ENCODE data around the gene TSSC4.

Gene TSSC4

DNA sequence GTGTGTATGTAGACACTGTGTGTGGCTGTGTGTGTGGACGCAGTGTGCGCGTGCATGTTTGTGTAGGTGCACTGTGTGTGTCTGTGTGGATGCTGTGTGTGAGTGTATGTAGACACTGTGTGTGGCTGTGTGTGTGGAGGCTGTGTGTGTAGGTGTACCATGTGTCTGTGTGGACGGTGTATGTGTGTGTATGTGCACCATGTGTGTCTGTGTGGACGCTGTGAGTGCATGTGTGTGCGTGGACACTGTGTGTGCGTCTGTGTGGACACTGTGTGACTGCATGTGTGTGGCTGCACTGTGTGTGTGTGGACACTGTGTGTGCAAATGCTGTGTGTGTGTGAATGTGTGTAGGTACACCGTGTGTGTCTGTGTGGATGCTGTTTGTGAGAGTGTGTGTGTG is 33.5 kb downstream of the TSSC4 start:
- no peak for DNase-seq (ENCODE audit: low spot score)

DNA sequence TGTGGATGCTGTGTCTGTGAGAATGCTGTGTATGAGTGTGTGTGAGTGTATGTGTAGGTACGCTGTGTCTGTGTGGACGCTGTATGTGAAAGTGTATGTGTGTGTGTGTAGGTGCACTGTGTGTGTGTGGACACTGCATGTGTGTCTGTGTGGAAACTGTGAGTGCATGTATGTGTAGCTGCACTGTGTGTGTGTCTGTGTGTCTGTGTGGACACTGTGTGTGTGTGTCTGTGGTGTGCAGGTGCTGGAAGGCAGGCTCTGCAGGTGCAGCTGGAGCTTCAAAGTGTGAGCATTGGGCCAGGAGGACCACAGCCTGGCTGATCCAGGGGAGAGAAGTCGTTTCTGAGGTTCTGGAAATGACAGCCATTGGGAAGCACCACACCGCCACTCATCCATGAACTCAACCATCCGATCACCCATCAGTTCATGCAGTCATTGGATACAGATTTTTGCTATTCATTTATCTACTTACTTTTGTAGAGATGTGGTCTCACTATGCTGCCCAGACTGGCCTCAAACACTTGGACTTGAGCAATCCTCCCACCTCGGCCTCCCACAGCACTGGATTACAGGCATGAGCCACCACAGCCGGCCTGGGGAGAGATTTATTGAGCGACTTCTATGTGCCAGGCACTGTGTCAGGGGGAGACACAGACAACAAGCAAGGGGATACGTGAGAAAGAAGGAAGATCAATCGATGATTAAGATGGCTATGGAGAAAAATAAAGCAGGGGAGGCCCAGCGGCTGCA is 34.1 kb downstream of the TSSC4 start:
- DNase-seq (ENCODE audit: low spot score), result no peak

DNA sequence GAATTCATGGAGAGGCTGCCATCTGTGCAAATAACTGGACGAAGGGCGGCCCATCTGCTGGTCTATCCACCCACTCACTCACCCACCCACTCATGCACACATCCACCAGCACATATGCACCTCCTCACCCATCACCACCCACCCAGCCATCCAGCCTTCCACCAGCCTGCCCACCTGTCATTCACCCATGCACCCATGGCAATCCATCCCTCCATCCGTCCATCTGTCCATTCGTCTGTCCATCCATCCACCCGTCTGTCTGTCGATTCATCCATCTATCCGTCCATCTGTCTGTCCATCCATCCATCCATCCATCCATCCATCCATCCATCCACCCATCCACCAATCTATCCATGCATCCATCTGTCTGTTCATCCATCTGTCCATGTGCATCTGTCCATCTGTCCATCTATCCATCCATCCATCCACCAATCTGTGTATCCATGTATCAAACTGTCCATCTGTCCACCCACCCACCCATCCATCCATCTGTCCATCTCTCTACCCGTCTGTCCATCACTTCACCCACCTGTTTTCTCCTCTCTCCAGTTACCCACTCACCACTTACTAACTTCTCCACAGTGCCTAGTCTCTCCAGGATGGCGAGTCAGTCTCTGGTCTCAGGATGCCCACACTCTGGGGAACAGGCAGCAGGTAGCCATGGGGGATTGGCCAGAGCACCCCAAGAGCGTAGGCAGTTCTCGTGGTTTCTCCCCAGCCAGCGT is 34.9 kb downstream of the TSSC4 start:
- no peak for DNase-seq (ENCODE audit: low spot score)

DNA sequence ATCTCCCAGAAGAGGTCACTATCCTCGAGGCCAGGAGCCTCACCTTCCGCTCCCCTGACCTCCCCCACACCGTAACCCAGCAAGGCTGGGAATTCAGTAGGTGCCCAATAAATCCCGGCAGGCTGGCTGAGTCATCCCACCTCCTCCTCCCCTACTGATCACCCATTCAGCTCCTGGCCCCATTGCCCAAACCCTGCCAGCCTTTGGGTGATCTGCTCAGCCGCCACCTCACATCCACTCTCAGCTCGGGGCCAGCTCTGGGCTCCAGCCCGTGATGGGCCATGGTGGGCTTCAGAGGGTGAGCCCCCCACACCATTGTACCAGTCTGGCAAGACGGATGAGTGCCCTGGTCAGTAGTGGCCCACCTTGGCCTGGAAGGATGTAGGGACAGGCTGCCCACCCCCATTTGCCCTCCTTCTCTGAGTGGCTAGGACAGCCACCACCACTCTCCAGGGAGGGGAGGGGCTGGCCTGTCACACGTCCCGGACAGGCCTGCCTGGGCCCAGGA is 35.5 kb downstream of the TSSC4 start:
- no peak for DNase-seq (ENCODE audit: low spot score)

DNA sequence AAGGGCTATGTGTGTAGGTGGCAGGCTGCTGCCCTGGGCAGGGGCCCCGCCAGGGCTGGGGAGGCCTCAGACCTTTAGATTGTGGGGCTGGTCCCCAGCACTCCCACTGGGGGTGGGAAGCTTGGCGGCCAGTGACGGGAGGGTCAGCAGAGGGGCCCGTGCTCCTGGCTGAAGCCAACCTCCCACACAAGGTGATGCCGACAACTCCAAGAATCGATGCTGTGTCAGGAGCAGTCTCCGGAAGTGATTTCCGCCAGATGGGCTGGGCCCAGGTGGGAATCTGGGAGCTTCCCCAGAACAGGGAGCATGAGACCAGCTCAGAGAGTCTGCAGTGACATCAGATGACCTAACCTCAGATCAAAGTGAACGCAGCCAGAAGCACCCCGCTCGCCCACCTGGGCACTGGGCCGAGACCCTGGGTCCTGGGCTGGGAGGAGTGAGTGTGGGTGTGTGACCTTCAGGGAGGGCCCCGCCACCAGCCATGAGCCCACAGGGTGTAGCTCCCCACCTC is 36.0 kb downstream of the TSSC4 start:
- DNase-seq (ENCODE audit: low spot score), result no peak

DNA sequence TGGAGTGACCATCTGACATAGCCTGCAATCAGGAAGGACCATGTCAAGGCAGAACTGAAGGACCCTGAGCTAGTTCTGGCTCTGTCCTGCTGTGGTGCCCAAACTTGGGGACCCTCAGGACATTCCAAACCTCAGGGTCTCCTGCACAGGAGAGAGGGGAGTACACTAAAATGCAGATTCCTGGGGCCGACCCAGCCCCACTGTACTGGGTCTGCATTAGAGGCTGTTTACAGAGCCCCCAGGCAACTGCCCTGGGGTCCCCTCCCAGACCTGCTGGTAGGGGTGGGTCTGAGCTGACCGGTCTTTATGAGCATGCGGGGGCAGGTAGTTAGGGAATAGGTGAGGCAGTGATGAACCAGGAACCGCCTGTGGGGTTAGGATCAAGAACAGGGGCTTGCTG is 37.0 kb downstream of the TSSC4 start:
- DNase-seq (ENCODE audit: low spot score), result no peak

DNA sequence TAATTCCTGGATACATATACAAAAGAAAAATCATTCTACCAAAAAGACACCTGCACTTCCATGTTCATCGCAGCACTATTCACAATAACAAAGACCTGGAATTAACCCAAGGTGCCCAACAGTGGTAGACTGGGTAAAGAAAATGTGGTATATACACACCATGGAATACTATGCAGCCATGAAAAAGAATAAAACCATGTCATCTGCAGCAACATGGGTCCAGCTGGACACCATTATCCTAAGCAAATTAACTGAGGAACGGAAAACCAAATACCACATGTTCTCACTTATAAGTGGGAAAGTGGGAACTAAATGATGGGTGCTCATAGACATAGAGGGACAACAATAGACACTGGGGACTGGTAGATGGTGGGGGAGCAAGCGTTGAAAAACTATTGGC is 39.3 kb downstream of the TSSC4 start:
- DNase-seq (ENCODE audit: low spot score), result no peak

DNA sequence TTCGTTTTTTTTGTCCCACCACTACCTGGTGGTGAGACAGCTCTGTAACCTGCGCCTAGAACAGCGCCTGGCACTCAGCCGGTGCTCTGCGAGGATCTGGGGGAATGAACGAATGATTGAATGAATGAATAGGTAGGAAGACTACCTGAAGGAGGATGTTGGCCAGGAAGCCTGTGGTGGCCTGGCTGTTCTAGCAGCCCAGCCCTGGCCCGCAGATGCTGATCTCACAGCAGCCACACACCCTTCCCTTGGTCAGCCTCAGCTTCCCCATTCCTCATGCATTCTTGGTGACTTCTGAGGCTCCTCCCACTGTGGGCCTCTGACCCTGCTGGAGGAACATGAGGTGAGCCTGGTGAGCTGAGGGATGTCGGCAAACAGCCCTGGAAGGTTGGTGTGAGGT is 40.1 kb downstream of the TSSC4 start:
- DNase-seq (ENCODE audit: low spot score), result no peak

DNA sequence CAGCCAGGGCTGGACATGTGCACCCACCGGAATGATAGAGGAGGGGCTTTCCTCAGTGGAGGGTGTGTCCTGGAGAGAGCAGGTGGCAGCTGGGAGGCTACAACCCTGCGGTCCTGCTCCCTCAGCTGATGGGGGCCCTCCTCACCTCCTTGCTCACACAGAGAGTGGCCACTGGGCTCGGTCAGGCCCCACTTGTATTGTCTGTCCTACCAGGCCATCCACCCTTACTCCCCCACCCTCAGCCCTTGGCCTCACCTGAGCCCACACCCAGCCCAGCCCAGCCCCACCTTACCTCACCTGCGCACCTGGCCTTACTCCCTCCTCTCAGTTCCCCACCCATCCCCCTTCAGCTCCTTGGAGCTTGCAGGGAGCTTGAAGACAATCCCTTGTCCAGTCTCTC is 40.6 kb downstream of the TSSC4 start:
- DNase-seq (ENCODE audit: low spot score), result no peak

DNA sequence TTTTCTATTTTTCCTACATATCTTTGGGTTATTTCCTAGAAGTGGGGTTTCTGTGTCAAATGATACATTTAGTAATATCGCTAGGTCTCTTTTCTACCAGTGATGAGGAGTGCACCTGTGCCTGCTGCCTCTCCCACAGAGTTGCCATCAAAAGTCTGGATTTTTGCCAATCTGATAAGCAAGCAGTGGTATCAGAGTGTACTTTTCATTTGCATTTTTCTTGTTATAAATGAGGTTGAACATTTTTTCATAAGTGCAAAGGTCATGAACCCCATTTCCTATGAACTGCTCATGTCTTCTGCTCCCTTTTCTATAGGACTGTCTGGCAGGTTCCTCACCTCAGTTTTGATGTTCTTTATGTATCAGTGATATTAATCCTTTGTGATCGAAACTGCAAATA is 42.0 kb downstream of the TSSC4 start:
- DNase-seq (ENCODE audit: low spot score), result no peak

DNA sequence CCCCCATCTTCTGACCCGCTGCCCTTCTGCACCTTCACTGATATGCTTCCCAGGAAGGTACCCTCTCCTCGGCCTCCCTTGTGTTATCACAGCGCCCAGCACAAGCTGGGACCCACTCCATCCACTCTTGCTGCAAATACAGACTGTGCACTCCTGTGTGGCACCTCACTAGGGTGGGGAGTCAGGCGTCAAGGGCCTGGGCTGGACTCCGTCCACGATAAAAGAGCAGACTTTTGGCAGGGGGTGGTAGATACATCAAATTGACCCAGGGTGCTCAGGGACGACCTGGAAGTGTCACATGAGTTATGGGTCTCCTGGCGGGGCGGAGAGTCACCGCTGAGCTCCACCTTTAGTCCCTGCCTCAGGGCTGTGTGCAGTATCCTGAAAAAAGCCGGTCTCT is 42.9 kb downstream of the TSSC4 start:
- DNase-seq (ENCODE audit: low spot score), result no peak

DNA sequence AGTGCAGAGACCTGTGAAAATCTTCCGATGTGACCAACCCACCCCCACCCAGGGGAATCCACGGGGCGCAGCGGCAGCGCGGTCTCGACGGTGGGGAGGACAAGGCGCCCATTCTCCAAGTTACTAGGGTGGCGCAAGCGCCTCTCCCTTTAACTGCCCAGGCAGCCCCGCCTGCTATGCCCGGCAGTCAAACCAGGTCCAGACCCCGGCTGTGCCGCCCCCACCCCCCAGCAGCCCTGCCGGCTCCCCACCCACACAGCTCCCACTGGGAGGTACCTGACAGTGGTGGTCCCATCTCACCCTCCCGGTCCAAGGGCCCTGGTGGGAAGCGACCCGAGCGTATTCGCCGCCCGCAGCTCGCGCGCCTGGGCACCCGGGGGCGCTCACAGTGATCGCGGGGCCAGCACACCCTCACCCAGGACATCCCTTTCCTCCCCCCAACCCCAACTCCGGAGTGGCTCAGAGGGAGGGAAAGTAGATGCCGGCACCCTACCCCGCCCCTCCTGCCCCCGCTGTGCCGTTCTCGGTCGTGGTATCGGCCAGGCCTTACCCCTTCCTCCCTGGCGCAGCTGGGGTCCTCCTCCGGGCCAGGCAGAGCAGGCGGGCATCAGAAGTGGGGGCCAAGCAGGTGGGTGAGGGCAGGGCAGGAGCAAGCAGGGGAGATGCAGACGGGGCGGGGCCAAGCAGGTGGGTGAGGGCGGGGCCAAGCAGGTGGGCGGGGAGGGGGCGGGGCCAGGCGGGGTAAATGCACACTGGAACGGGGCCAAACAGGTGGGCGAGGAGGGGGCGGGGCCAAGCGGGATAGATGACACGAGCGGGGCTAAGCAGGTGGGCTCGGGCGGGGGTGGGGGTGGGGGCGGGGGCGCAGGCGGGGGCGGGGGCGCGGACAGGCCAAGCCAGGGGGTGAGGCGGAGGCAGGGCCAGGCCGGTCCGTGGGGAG is 43.6 kb downstream of the TSSC4 start, which contains the start of gene TRPM5:
TRPM5 (minus strand) TSS at position 634 of the 940 bp plus-strand sequence. CDS start 21,478 bp downstream, outside the sequence.
- no peak for DNase-seq (ENCODE audit: low spot score)

DNA sequence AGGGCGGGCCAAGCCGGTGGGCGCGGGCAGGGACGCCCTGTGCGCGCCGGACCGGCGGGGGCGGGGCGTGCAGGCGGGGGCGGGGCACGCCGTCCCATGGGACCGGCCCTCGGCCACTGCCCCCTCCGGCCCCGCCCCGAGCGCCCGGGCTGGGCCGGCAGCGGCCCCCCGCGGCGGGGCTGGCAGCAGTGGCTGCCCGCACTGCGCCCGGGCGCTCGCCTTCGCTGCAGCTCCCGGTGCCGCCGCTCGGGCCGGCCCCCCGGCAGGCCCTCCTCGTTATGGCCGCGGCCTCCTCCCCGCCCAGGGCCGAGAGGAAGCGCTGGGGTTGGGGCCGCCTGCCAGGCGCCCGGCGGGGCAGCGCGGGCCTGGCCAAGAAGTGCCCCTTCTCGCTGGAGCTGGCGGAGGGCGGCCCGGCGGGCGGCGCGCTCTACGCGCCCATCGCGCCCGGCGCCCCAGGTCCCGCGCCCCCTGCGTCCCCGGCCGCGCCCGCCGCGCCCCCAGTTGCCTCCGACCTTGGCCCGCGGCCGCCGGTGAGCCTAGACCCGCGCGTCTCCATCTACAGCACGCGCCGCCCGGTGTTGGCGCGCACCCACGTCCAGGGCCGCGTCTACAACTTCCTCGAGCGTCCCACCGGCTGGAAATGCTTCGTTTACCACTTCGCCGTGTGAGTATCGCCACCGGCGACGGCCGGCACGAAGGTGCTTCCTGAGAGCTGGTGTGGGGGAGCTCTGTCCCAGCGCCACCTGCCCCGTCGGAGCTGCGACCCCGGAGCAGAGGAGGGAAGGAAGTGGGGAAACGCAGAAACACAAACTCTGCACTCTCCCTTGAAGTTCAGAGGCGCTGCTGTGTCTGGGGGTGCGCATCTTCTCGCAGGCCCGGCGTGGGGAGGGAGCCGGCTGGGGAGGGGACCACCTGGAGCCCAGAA is 44.5 kb downstream of the TSSC4 start, which contains the start of gene KCNQ1:
KCNQ1 (plus strand) TSS at position 188 of the 925 bp plus-strand sequence; CDS start at position 279, 91 bp downstream.
- no peak for DNase-seq (ENCODE audit: low spot score)

DNA sequence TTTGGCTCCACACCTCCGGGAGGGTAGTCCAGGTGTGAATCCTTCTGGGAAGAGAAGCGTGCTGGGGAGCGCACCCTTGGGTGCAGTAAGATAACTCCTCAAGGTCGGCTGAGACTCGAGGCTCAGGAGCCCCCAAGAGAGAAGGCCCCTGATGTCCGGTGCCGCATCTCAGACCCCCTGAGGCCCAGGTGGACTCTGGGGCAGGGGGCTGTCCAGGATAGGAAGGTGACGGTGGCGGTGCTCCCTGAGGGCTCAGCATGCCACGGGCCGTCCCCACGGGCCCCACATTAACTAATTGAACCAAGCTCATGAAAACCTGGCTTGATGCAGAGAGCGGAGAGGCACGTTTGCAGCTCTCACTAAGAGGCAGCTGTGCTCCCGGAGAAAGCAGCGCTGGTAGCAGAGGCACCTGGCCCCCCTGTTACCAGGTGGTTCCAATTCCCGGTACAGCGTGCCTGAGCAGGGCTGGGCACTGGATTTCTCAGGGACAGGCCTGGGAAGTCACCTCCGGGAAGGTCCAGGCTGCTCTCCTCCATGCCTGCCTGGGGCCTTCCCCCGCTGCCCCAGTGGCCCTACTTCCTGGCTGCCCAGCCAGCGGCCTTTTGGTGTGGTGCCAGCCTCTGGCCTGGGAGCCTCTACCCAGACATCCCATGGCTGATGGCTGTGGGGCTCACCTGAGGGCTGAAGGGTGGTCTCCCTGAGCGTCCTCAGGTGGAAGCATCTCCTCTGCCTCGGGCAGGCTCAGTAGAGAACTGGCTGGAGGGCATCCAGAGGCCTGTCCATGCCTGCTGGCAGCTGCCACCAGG is 45.4 kb downstream of the TSSC4 start:
- no peak for DNase-seq (ENCODE audit: low spot score)

DNA sequence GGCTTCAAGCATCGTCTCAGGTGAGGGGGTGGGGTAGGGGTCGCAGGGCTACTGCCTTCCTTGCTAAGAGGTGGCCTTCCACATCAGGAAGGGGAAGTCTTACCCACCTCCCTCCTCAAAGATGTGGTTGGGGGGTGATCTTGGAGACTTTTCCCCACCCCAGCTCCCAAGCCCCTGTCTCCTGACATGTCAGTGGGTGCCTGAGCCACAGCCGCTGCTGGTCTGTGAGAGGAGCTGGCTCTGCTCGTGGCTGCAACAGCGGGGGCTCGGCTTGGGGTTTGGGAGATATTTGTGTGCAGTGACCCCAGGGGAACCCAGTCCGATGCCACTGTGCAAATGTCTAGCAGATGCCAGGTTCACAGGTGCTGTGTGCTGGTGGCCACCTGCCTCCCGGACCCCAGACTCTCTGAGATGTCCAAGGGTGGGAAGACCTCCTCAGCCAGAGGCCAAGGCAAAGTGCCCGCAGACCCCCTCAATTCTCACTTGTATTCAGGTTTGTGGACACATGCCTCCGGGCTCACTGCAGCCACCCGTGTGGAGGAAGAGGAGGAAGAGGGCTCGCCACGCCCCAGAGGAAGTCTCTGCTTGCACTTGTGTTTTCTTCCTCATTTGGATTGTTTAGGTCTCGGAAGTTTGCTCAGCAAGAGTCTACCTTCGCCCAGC is 46.2 kb downstream of the TSSC4 start:
- peak; percentile 38 for DNase-seq (ENCODE audit: low spot score)

DNA sequence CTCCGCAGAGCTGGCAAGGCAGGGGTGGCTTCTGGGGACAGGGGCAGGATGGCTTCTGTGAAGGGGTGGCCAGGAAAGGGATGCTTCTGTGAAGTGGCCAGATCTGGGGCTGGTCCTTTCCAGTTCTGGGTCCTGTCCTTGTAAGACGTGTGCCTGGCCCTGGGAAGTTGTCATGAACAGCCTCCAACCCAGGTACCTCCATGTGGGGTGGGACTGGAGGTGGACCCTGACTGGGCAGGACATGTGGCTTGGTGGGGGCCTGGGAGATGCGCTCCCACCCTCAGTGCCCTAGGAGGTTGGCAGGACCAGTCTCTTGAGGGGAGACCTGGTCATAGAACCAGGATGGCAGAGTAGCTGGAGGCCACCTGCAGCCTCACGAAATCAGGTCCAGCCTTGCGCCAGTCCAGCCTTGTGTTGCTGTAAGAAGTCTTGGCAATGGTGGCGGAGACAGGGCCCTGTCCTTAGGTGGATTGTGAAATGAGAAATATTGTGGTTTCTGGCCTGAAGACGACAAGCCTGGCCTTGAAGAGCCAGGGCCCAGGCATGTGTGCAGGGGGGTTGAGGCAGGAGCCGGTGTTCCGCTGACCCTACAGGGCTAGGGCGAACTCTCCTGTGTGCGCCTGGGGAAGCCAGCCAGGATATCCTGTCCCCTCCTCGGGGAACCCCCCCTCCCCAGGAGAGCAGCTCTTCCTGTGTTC is 46.9 kb downstream of the TSSC4 start:
- no peak for DNase-seq (ENCODE audit: low spot score)

DNA sequence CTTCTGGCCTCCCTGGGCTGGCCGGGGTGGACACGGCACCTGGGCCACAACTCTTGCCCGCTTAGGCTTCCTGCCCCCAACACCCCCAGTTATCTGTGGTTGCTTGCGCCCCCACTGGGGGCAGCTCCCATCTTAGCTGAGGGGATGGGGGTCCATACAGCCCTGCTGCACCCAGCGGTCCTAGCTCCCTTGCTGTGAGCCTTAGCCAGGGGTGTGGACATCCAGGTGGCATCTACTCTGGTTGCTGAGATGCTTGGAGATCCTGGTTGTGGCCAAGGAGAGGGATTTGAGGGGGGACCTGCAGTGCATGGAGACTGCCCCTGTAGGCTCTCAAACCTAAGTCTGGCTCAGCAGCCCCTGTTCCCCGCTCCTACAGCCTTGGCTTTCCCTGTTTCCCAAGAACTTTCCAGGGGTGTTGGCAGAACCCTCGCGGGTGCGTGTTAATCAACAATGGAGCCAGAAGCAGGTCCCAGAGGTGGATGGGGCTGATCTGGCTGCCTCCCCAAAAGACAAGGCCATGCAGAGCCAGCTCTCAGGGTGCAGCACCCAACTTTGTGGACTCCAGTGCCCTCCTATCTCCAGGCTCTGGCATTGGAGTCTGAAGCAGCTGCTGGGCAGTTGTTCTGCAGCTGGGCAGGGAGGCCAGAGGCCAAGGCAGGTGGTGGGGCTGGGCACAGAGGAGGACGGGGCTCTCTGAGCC is 47.6 kb downstream of the TSSC4 start:
- DNase-seq (ENCODE audit: low spot score), result no peak
